CD4-positive, CD25-positive, alpha-beta regulatory T cell (primary cell): Measurements from ENCODE around the gene LDHB. TPM values are rescaled to one million over a fixed set of nuclear protein-coding genes. Genes with fewer than 3 reads are reported as not detected.
"Not testable (repeated sequence)": the region's sequence is repeated elsewhere in the genome, so short reads cannot be mapped to it uniquely, and the experiment has no call there.

ENCODE experiments used
- ATAC-seq, 2 donors: fragments of 150-1000 bp; cut with Tn5 transposase; one replicate each; pipeline ENCODE4 v1.10.0; 2021; ENCODE audit warnings: low read depth in 2 of 2, moderate number of reproducible peaks in 2 of 2, moderate library complexity in 1 of 2
- DNase-seq, 3 donors: peaks; one replicate each; pipeline versions ENCODE4 v3.0.0 to v3.0.0-alpha.2; 2012 to 2022; ENCODE audit warnings: mixed read lengths in 1 of 3
- H3K27ac ChIP-seq: one replicate; pipeline ENCODE4 v1.7.0; 2013; ENCODE audit warnings: mild to moderate bottlenecking, low read length; ENCODE audit not compliant: insufficient read depth, poor library complexity, severe bottlenecking
- H3K27me3 ChIP-seq: one replicate; pipeline ENCODE4 v1.7.0; 2013; ENCODE audit warnings: low read length; ENCODE audit not compliant: control insufficient read depth, insufficient read depth
- H3K36me3 ChIP-seq: one replicate; pipeline ENCODE4 v1.7.0; 2013; ENCODE audit warnings: mild to moderate bottlenecking, low read length, moderate library complexity; ENCODE audit not compliant: control insufficient read depth, insufficient read depth
- H3K4me1 ChIP-seq: 2 replicates; pipeline ENCODE4 v1.7.0; 2013; ENCODE audit warnings: mild to moderate bottlenecking, low read length; ENCODE audit not compliant: insufficient read depth, control insufficient read depth, poor library complexity, severe bottlenecking
- H3K4me3 ChIP-seq: one replicate; pipeline ENCODE4 v1.7.0; 2013; ENCODE audit warnings: low read depth, mild to moderate bottlenecking, low read length, moderate library complexity
- H3K9me3 ChIP-seq, 2 experiments: 1 replicate in 1 of 2; 2 replicates in 1 of 2; pipeline ENCODE4 v1.7.0; 2013; ENCODE audit warnings: low read length in 2 of 2, mild to moderate bottlenecking in 1 of 2, moderate library complexity in 1 of 2; ENCODE audit not compliant: control insufficient read depth in 2 of 2
- H3K27ac Mint-ChIP-seq, 3 donors: one replicate each; pipeline ENCODE4 v1.8.0; 2020 to 2022; ENCODE audit warnings: mild to moderate bottlenecking in 3 of 3, mixed read lengths in 3 of 3, moderate library complexity in 2 of 3
- H3K27me3 Mint-ChIP-seq: one replicate; pipeline ENCODE4 v1.8.0; 2022; ENCODE audit warnings: mild to moderate bottlenecking, mixed read lengths
- H3K36me3 Mint-ChIP-seq: one replicate; pipeline ENCODE4 v1.8.0; 2020; ENCODE audit warnings: mixed read lengths
- H3K4me1 Mint-ChIP-seq, 4 donors: one replicate each; pipeline ENCODE4 v1.8.0; 2020 to 2022; ENCODE audit warnings: mixed read lengths in 4 of 4, mild to moderate bottlenecking in 1 of 4
- H3K4me3 Mint-ChIP-seq, 4 donors: one replicate each; pipeline ENCODE4 v1.8.0; 2020 to 2022; ENCODE audit warnings: mild to moderate bottlenecking in 4 of 4, mixed read lengths in 4 of 4, moderate library complexity in 3 of 4
- H3K9me3 Mint-ChIP-seq, 7 donors: one replicate each; pipeline ENCODE4 v1.8.0; 2020 to 2022; ENCODE audit warnings: mixed read lengths in 7 of 7, mild to moderate bottlenecking in 3 of 7, moderate library complexity in 2 of 7
- polyA plus RNA-seq, 4 donors: library from polyadenylated mRNA; unstranded; fragments of 300-500 nt; fragmentation: Illumina TruSeq; gene quantifications; one replicate each; pipeline ENCODE4 v1.2.3, GENCODE V29; 2021
- total RNA-seq: library from RNA; stranded (reverse); gene quantifications from one replicate; pipeline ENCODE4 v1.2.3, GENCODE V29; 2022

LDHB gene
- total and polyA plus RNA-seq, 5 donors from 2014 or later, result 602 to 2,327 (median 2,045) TPM

- H3K36me3 Mint-ChIP-seq, result no peaks in the 10 kb centered on the region
- DNase-seq, result no peak
- H3K9me3 ChIP-seq, result no peaks in the 10 kb centered on the region
- H3K27me3 ChIP-seq, result peaks cover 2% of the 10 kb centered on the region
- H3K27ac Mint-ChIP-seq, result peak overlapping the region; percentile 92 to 97 (median 92)
- H3K9me3 Mint-ChIP-seq, result no peaks in the 10 kb centered on the region
- no peak overlapping the region for H3K4me3 ChIP-seq
- H3K4me1 Mint-ChIP-seq, result peaks cover 30 to 59% (median 50%) of the 10 kb centered on the region in 4 donors
- peaks cover 37% of the 10 kb centered on the region for H3K4me1 ChIP-seq
- no peak for ATAC-seq
- peaks cover 4% of the 10 kb centered on the region for H3K27me3 Mint-ChIP-seq
- no peak overlapping the region for H3K27ac ChIP-seq
- no peak overlapping the region for H3K4me3 Mint-ChIP-seq
- H3K36me3 ChIP-seq, result no peaks in the 10 kb centered on the region
Measured at GRCh38 chr12:21675641-21676040, 18.0 kb upstream of the LDHB start.

- H3K27me3 Mint-ChIP-seq, result peaks cover 10% of the 10 kb centered on the region
- peaks cover 25 to 57% (median 50%) of the 10 kb centered on the region in 4 donors for H3K4me1 Mint-ChIP-seq
- Histone ChIP-seq H3K36me3 (no peaks in the 10 kb centered on the region), H3K9me3 (no peaks in the 10 kb centered on the region), H3K4me1 (peaks cover 37% of the 10 kb centered on the region), H3K4me3 (no peak overlapping the region), H3K27me3 (peaks cover 6% of the 10 kb centered on the region), H3K27ac (no peak overlapping the region)
- DNase-seq (no peak), ATAC-seq (no peak)
- H3K27ac Mint-ChIP-seq, result peak overlapping the region in 1 of 3 donors; percentile 92
- no peaks in the 10 kb centered on the region for H3K36me3 Mint-ChIP-seq
- peak overlapping the region in 1 of 4 donors; percentile 71 for H3K4me3 Mint-ChIP-seq
- no peaks in the 10 kb centered on the region for H3K9me3 Mint-ChIP-seq
Measured at GRCh38 chr12:21675096-21675495, 17.5 kb upstream of the LDHB start.

DNA sequence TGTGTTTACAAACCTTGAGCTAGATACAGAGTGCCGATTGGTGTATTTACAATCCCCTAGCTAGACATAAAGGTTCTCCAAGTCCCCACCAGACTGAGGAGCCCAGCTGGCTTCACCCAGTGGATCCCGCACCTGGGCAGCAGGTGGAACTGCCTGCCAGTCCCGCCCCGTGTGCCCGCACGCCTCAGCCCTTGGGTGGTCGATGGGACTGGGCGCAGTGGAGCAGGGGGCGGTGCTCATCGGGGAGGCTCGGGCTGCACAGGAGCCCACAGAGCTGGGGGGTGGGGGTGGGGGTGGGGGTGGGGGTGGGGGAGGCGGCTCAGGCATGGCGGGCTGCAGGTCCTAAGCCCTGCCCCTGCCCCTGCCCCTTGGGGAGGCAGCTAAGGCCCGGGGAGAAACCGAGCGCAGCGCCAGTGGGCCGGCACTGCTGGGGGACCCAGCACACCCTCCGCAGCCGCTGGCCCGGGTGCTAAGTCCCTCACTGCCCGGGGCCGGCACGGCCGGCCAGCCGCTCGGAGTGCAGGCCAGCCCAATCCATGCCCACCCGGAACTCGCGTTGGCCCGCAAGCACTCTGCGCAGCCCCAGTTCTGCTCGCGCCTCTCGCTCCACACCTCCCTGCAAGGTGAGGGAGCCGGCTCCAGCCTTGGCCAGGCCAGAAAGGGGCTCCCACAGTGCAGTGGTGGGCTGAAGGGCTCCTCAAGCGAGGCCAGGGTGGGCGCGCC is 16.3 kb upstream of the LDHB start:
- Histone ChIP-seq H3K4me1 (peaks cover 29% of the 10 kb centered on the region), H3K27me3 (peaks cover 12% of the 10 kb centered on the region)
- not testable (repeated sequence) for H3K36me3 ChIP-seq, DNase-seq, H3K27ac Mint-ChIP-seq, H3K9me3 ChIP-seq, H3K4me3 Mint-ChIP-seq, H3K9me3 Mint-ChIP-seq, H3K4me3 ChIP-seq, H3K27ac ChIP-seq, ATAC-seq, H3K36me3 Mint-ChIP-seq
- Mint-ChIP-seq H3K4me1 (peaks cover 20 to 46% (median 40%) of the 10 kb centered on the region in 4 donors), H3K27me3 (peaks cover 15% of the 10 kb centered on the region)

DNA sequence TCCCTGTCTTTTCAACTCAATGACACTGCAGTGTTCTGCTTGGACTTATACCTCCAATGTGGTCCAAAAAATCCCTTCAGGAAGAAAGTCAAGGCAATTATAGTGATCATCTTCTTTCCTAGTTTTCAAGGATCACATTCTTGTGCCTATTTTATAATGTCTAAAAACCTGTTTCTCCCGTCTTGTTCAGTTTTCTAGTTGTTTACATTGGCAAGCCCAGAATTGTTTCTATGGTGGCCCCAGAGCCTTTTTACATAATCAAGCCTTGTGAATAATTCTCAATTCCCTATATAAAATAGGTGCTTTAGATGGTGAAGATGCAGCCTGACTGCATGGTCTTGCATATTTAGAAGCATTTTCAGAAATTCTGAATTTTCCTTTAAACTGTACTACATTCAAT is 14.5 kb upstream of the LDHB start:
- ATAC-seq (no peak), DNase-seq (no peak)
- Histone ChIP-seq H3K27ac (no peak overlapping the region), H3K9me3 (no peaks in the 10 kb centered on the region), H3K4me1 (peaks cover 10% of the 10 kb centered on the region), H3K4me3 (no peak overlapping the region), H3K27me3 (peaks cover 18% of the 10 kb centered on the region), H3K36me3 (no peaks in the 10 kb centered on the region)
- no peaks in the 10 kb centered on the region for H3K9me3 Mint-ChIP-seq
- peak overlapping the region in 1 of 3 donors; percentile 73 for H3K27ac Mint-ChIP-seq
- H3K36me3 Mint-ChIP-seq, result no peaks in the 10 kb centered on the region
- peaks cover 11 to 27% (median 23%) of the 10 kb centered on the region in 4 donors for H3K4me1 Mint-ChIP-seq
- H3K4me3 Mint-ChIP-seq, result no peak overlapping the region
- H3K27me3 Mint-ChIP-seq, result peaks cover 23% of the 10 kb centered on the region

DNA sequence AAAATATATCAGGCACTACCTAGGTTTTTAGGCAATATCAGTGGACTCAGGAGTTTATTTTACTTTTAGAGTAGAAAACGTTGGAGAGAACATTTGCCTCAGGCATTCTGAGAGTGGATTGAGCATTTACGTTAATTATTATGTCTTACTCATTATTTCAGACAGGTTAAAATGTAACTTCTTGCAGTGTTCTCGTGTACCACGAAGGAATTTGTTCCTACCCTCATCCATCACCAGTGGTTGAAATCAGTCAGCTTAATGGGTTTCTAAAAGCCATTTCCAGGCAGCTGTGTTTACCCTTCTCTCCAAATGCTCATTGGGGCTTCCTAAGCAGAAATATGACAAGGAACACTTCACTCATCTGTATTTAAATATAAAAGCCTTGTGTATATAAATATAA is 9.1 kb upstream of the LDHB start:
- peaks cover 20% of the 10 kb centered on the region for H3K27me3 ChIP-seq
- peaks cover 34% of the 10 kb centered on the region for H3K27me3 Mint-ChIP-seq
- peak overlapping the region in 1 of 3 donors; percentile 38 for H3K27ac Mint-ChIP-seq
- peaks cover 0 to 8% (median 6%) of the 10 kb centered on the region in 4 donors for H3K4me1 Mint-ChIP-seq
- no peaks in the 10 kb centered on the region for H3K9me3 ChIP-seq
- no peak overlapping the region for H3K4me3 ChIP-seq
- H3K9me3 Mint-ChIP-seq, result no peaks in the 10 kb centered on the region
- ATAC-seq (no peak), DNase-seq (no peak)
- H3K4me3 Mint-ChIP-seq, result no peak overlapping the region
- H3K36me3 ChIP-seq, result no peaks in the 10 kb centered on the region
- no peaks in the 10 kb centered on the region for H3K36me3 Mint-ChIP-seq
- no peak overlapping the region for H3K27ac ChIP-seq
- no peaks in the 10 kb centered on the region for H3K4me1 ChIP-seq

- H3K4me3 ChIP-seq, result no peak overlapping the region
- peaks cover 37% of the 10 kb centered on the region for H3K27me3 Mint-ChIP-seq
- H3K27ac Mint-ChIP-seq, result peak overlapping the region in 1 of 3 donors; percentile 9
- no peaks in the 10 kb centered on the region for H3K36me3 ChIP-seq
- no peak overlapping the region for H3K27ac ChIP-seq
- H3K36me3 Mint-ChIP-seq, result no peaks in the 10 kb centered on the region
- H3K27me3 ChIP-seq, result peaks cover 20% of the 10 kb centered on the region
- no peaks in the 10 kb centered on the region for H3K9me3 Mint-ChIP-seq
- no peaks in the 10 kb centered on the region for H3K9me3 ChIP-seq
- peaks cover 0 to 10% (median 6%) of the 10 kb centered on the region in 4 donors for H3K4me1 Mint-ChIP-seq
- no peak for ATAC-seq
- H3K4me1 ChIP-seq, result no peaks in the 10 kb centered on the region
- H3K4me3 Mint-ChIP-seq, result no peak overlapping the region
- DNase-seq, result no peak
Measured at GRCh38 chr12:21665816-21666215, 8.2 kb upstream of the LDHB start.

DNA sequence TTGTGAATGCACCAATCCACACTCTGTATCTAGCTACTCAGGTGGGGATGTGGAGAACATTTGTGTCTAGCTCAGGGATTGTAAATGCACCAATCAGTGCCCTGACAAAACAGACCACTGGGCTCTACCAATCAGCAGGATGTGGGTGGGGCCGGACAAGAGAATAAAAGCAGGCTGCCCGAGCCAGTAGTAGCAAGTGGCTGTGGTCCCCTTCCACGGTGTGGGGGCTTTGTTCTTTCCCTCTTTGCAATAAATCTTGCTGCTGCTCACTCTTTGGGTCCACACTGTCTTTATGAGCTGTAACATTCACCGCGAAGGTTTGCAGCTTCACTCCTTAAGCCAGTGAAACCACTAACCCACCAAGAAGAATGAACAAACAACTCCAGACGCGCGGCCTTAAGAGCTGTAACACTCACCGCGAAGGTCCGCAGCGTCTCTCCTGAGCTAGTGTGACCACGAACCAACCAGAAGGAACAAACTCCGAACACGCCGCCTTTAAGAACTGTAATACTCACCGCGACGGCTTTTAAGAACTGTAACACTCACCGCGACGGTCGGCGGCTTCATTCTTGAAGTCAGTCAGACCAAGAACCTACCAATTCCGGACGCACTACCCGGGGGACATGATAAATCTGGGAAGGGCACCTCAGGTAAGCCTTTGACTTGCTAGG is 4.6 kb upstream of the LDHB start:
- Histone ChIP-seq H3K27me3 (peaks cover 2% of the 10 kb centered on the region), H3K27ac (no peak overlapping the region), H3K9me3 (no peaks in the 10 kb centered on the region), H3K4me3 (no peak overlapping the region), H3K36me3 (no peaks in the 10 kb centered on the region), H3K4me1 (peaks cover 20% of the 10 kb centered on the region)
- H3K4me1 Mint-ChIP-seq, result peaks cover 10 to 39% (median 23%) of the 10 kb centered on the region in 4 donors
- H3K27me3 Mint-ChIP-seq, result peaks cover 24% of the 10 kb centered on the region
- no peaks in the 10 kb centered on the region for H3K9me3 Mint-ChIP-seq
- no peak overlapping the region for H3K4me3 Mint-ChIP-seq
- no peak for DNase-seq
- peaks cover 4% of the 10 kb centered on the region for H3K36me3 Mint-ChIP-seq
- H3K27ac Mint-ChIP-seq, result peak overlapping the region in 1 of 3 donors; percentile 41
- no peak for ATAC-seq
